Measurements from ENCODE around the gene KLHL18.

KLHL18 gene

GRCh38 chr3:47244531-47245100 is 38.1 kb upstream of the KLHL18 start:
- TF ChIP-seq TEAD4 (IDR thresholded peaks at IDR 0.05) = no peak

- TF ChIP-seq REST (IDR thresholded peaks at IDR 0.05; ENCODE audit: low read depth) (no peak), ZBTB7A (IDR thresholded peaks at IDR 0.05; ENCODE audit: low read depth) (no peak), TAF1 (IDR thresholded peaks at IDR 0.05; ENCODE audit: low read depth) (no peak), RAD21 (IDR thresholded peaks at IDR 0.05; ENCODE audit: low read depth) (no peak), MAX (IDR thresholded peaks at IDR 0.05) (no peak), CREB1 (IDR thresholded peaks at IDR 0.05; ENCODE audit: low read depth) (no peak), EP300 (IDR thresholded peaks at IDR 0.05; ENCODE audit: borderline replicate concordance) (no peak), TEAD4 (IDR thresholded peaks at IDR 0.05) (no peak), TCF12 (IDR thresholded peaks at IDR 0.05; ENCODE audit: low read depth) (no peak), EGR1 (IDR thresholded peaks at IDR 0.05) (no peak), USF1 (IDR thresholded peaks at IDR 0.05) (no peak), FOXM1 (IDR thresholded peaks at IDR 0.05; ENCODE audit: borderline replicate concordance, low read depth) (no peak), CEBPB (IDR thresholded peaks at IDR 0.05) (no peak)
These were observed 37.5 kb upstream of the KLHL18 start for GRCh38 chr3:47245271-47245670.

- no peak for TF ChIP-seq EP300 (IDR thresholded peaks at IDR 0.05; ENCODE audit: borderline replicate concordance)
- no peak for TF ChIP-seq CEBPB (IDR thresholded peaks at IDR 0.05)
- TF ChIP-seq ZBTB7A (IDR thresholded peaks at IDR 0.05; ENCODE audit: low read depth) = no peak
- no peak for TF ChIP-seq CREB1 (IDR thresholded peaks at IDR 0.05; ENCODE audit: low read depth)
- no peak for TF ChIP-seq TAF1 (IDR thresholded peaks at IDR 0.05; ENCODE audit: low read depth)
- TF ChIP-seq USF1 (IDR thresholded peaks at IDR 0.05) = no peak
- TF ChIP-seq NFIC (IDR thresholded peaks at IDR 0.05) = no peak
- no peak for TF ChIP-seq MAX (IDR thresholded peaks at IDR 0.05)
- no peak for TF ChIP-seq YY1 (IDR thresholded peaks at IDR 0.05; ENCODE audit: low read depth)
- TF ChIP-seq TCF12 (IDR thresholded peaks at IDR 0.05; ENCODE audit: low read depth) = no peak
- TF ChIP-seq REST (IDR thresholded peaks at IDR 0.05; ENCODE audit: low read depth) = no peak
- TF ChIP-seq FOXM1 (IDR thresholded peaks at IDR 0.05; ENCODE audit: borderline replicate concordance, low read depth) = no peak
- TF ChIP-seq RAD21 (IDR thresholded peaks at IDR 0.05; ENCODE audit: low read depth) = no peak
These were observed 35.3 kb upstream of the KLHL18 start for GRCh38 chr3:47247131-47248064.

- TF ChIP-seq CREB1 (IDR thresholded peaks at IDR 0.05; ENCODE audit: low read depth) = no peak
- peak; percentile 76 for TF ChIP-seq RAD21 (IDR thresholded peaks at IDR 0.05; ENCODE audit: low read depth)
- TF ChIP-seq REST (IDR thresholded peaks at IDR 0.05; ENCODE audit: low read depth) = no peak
These were observed 32.3 kb upstream of the KLHL18 start for GRCh38 chr3:47250309-47251060.

All from Ishikawa (cell line).